K562 (cell line): Measurements from ENCODE around the gene CPNE1. TPM values are rescaled to one million over a fixed set of nuclear protein-coding genes. Genes with fewer than 3 reads are reported as not detected.
A peak's percentile ranks its signal among the peaks of the same experiment; 100 is the strongest.

Experiments
- ATAC-seq: fragments of 200-7000 bp; cut with Tn5 transposase; 3 replicates; pipeline ENCODE4 v1.9.1; 2020; ENCODE audit warnings: moderate library complexity
- BruUV-seq: library from RNA; stranded (reverse); fragments of 400-500 nt; replicated peaks from 2 replicates; lab custom pipeline; 2021; lab: Mats Ljungman, UMichigan
- CTCF ChIA-PET: fragments of 300-600 bp; formaldehyde crosslinking; extraction: SDS; loops from one replicate; lab custom pipeline; 2021; ENCODE audit warnings: low intra/inter-chr PET ratio; lab: Yijun Ruan, JAX
- POLR2A ChIA-PET: fragments of 300-600, 350-650 bp; sonication (Branson Sonifier 250); formaldehyde crosslinking; extraction: SDS; loops from one replicate; lab custom pipeline; 2021; ENCODE audit warnings: antibody characterized with exemption, inconsistent platforms; lab: Yijun Ruan, JAX
- DNase-seq, 4 experiments: peaks; one replicate each; pipeline versions ENCODE4 v3.0.0 to v3.0.0-alpha.2; 2011 to 2018; ENCODE audit warnings: low spot score in 3 of 4, mixed read lengths in 3 of 4; ENCODE audit errors: extremely low read depth in 1 of 4
- FAIRE-seq: peaks from 2 replicates; lab custom pipeline; 2011; peaks lifted over from hg19 to GRCh38; lab: Jason Lieb, UNC
- H2AFZ ChIP-seq: 2 replicates; pipeline ENCODE4 v1.6.0; 2011; ENCODE audit warnings: low read depth, low read length, control low read depth, inconsistent platforms
- H3K27ac ChIP-seq: fragments of 200-600 bp; 3 replicates; pipeline ENCODE4 v1.8.0; 2011; ENCODE audit warnings: low read depth, mild to moderate bottlenecking, control low read depth, inconsistent platforms, low read length, moderate library complexity, mixed read lengths; ENCODE audit errors: extremely low read depth
- H3K27me3 ChIP-seq, 2 experiments: fragments of 300-600 bp in 1 of 2; 2 replicates in 1 of 2; 3 replicates in 1 of 2; pipeline versions ENCODE4 v1.6.0 to v1.8.0; 2011; ENCODE audit warnings: inconsistent platforms in 2 of 2, low read length in 2 of 2, mild to moderate bottlenecking in 1 of 2, mixed read lengths in 1 of 2, moderate library complexity in 1 of 2; ENCODE audit not compliant: control insufficient read depth in 2 of 2, insufficient read depth in 2 of 2
- H3K36me3 ChIP-seq: fragments of 300-600 bp; 3 replicates; pipeline ENCODE4 v1.8.0; 2011; ENCODE audit warnings: mild to moderate bottlenecking, low read length, inconsistent platforms; ENCODE audit not compliant: control insufficient read depth, insufficient read depth
- H3K4me1 ChIP-seq, 2 experiments: fragments of 200-600 bp in 1 of 2; replicated peaks in 1 of 2; 2 replicates in 1 of 2; 3 replicates in 1 of 2; pipeline versions ENCODE4 v1.5.1 to v1.8.0; 2011; ENCODE audit warnings: inconsistent platforms in 2 of 2, low read length in 2 of 2, mild to moderate bottlenecking in 1 of 2, mixed read lengths in 1 of 2, moderate library complexity in 1 of 2; ENCODE audit not compliant: control insufficient read depth in 2 of 2, insufficient read depth in 2 of 2
- H3K4me2 ChIP-seq: 2 replicates; pipeline ENCODE4 v1.6.1; 2011; ENCODE audit warnings: low read length, control low read depth, inconsistent platforms, mixed read lengths; ENCODE audit not compliant: insufficient read depth
- H3K4me3 ChIP-seq: fragments of 200-600 bp; sonication (generic), shearing (Covaris generic); 2 replicates; pipeline ENCODE4 v1.5.1; 2016; ENCODE audit warnings: control low read depth, inconsistent platforms
- H3K79me2 ChIP-seq: fragments of 200-600 bp; 3 replicates; pipeline ENCODE4 v1.8.0; 2011; ENCODE audit warnings: low read length, inconsistent platforms; ENCODE audit not compliant: control insufficient read depth, insufficient read depth
- H3K9ac ChIP-seq, 2 experiments: 2 replicates each; pipeline versions ENCODE4 v1.6.0 to v1.6.1; 2011; ENCODE audit warnings: low read depth in 2 of 2, low read length in 2 of 2, control low read depth in 1 of 2, inconsistent platforms in 1 of 2, mild to moderate bottlenecking in 1 of 2, mixed read lengths in 1 of 2; ENCODE audit not compliant: insufficient read depth in 1 of 2
- H3K9me1 ChIP-seq: one replicate; pipeline ENCODE4 v1.6.0; 2011; ENCODE audit warnings: inconsistent platforms, mild to moderate bottlenecking, low read length, moderate library complexity; ENCODE audit not compliant: control insufficient read depth, insufficient read depth
- H3K9me3 ChIP-seq: replicated peaks from 2 replicates; pipeline ENCODE4 v1.5.1; 2011; ENCODE audit warnings: low read depth, low read length, inconsistent platforms; ENCODE audit not compliant: control insufficient read depth, insufficient read depth
- H4K20me1 ChIP-seq: replicated peaks from 2 replicates; pipeline ENCODE4 v1.6.1; 2011; ENCODE audit warnings: low read length, inconsistent platforms, mixed read lengths; ENCODE audit not compliant: control insufficient read depth, insufficient read depth
- ATF7 ChIP-seq: fragments of 450-650 bp; IDR thresholded peaks from 2 replicates; pipeline ENCODE4 v1.7.1; 2014; ENCODE audit warnings: mild to moderate bottlenecking, moderate library complexity
- BMI1 ChIP-seq: fragments of 150-350 bp; IDR thresholded peaks from 2 replicates; pipeline ENCODE4 v1.6.1; 2014; ENCODE audit warnings: low read length
- CSDE1 ChIP-seq, 2 experiments: fragments of 450-650 bp; IDR thresholded peaks; 2 replicates each; pipeline ENCODE4 v1.6.1; 2016; ENCODE audit warnings: mild to moderate bottlenecking in 1 of 2
- DMBX1 ChIP-seq: fragments of 250-450 bp; sonication (Bioruptor Pico); IDR thresholded peaks from 2 replicates; pipeline ENCODE4 v1.8.0; 2022; ENCODE audit warnings: inconsistent platforms, mild to moderate bottlenecking, moderate library complexity, borderline replicate concordance
- ERF ChIP-seq: fragments of 450-650 bp; formaldehyde crosslinking; IDR thresholded peaks from 2 replicates; pipeline ENCODE4 v1.4.0; 2020; ENCODE audit warnings: mild to moderate bottlenecking, mixed read lengths
- ESRRA ChIP-seq: fragments of 450-650 bp; IDR thresholded peaks from 2 replicates; pipeline ENCODE4 v1.6.1; 2014; ENCODE audit warnings: low read depth, mild to moderate bottlenecking, moderate library complexity, borderline replicate concordance
- NCOA1 ChIP-seq: fragments of 450-650 bp; IDR thresholded peaks from 2 replicates; pipeline ENCODE4 v1.6.1; 2016; ENCODE audit warnings: low read depth
- NCOA4 ChIP-seq: fragments of 450-650 bp; IDR thresholded peaks from 2 replicates; pipeline ENCODE4 v1.6.1; 2018; ENCODE audit warnings: mild to moderate bottlenecking; ENCODE audit not compliant: partially characterized antibody
- POLR3A ChIP-seq: IDR thresholded peaks from 2 replicates; pipeline ENCODE4 v1.6.1; 2011; ENCODE audit warnings: borderline replicate concordance, mild to moderate bottlenecking, moderate library complexity; ENCODE audit not compliant: insufficient read length, insufficient read depth; ENCODE audit errors: extremely low read depth
- PRMT5 ChIP-seq: sonication (generic); formaldehyde crosslinking; IDR thresholded peaks from 2 replicates; pipeline ENCODE4 v1.5.0; 2020; ENCODE audit warnings: missing genetic modification reagents
- RB1 ChIP-seq: fragments of 450-650 bp; IDR thresholded peaks from 2 replicates; pipeline ENCODE4 v1.6.1; 2017; ENCODE audit warnings: low read depth, mild to moderate bottlenecking
- RBM15 ChIP-seq: fragments of 200-400 bp; formaldehyde crosslinking; IDR thresholded peaks from 2 replicates; pipeline ENCODE4 v1.6.1; 2018; ENCODE audit warnings: mild to moderate bottlenecking, low read length, moderate library complexity; ENCODE audit not compliant: insufficient read depth
- RUNX1 ChIP-seq: sonication (generic); IDR thresholded peaks from 2 replicates; pipeline ENCODE4 v1.6.1; 2016; ENCODE audit warnings: antibody characterized with exemption, low read depth
- SRSF3 ChIP-seq: fragments of 200-400 bp; formaldehyde crosslinking; IDR thresholded peaks from 2 replicates; pipeline ENCODE4 v1.6.1; 2016; ENCODE audit warnings: mild to moderate bottlenecking, low read length, moderate library complexity; ENCODE audit not compliant: insufficient read depth
- ZNF589 ChIP-seq: fragments of 200-800 bp; sonication (Bioruptor generic); IDR thresholded peaks from 2 replicates; pipeline ENCODE4 v1.6.1; 2016; ENCODE audit warnings: low read depth, missing genetic modification characterization, missing compliant biosample characterization
- WGBS: fragments of 100-300 bp; shearing (Covaris generic); methylation state at CpG from one replicate; pipeline ENCODE4 v1.1.6; 2016; ENCODE audit warnings: low coverage, mixed read lengths; ENCODE audit not compliant: insufficient coverage; ENCODE audit errors: missing lambda C conversion rate; 5-methylcytosine and 5-hydroxymethylcytosine counted together
- in situ Hi-C: fragments of 300-500 bp; cut with MboI; formaldehyde crosslinking; loops from 4 replicates; pipeline ENCODE4 v1.15.0; 2018; ENCODE audit warnings: inconsistent platforms, mixed read lengths
- intact Hi-C: fragments of 100-400 bp; cut with micrococcal nuclease; formaldehyde crosslinking; loops from 2 replicates; pipeline ENCODE4 v1.14.2; 2022
- polyA plus RNA-seq, 8 experiments: library from polyadenylated mRNA; depleted of rRNA in 4 of 8; stranded (reverse) in 5 of 8; unstranded in 3 of 8; fragments of >200 nt; fragmentation: Nextera tagmentation in 2 of 8; fragmentation: Illumina TruSeq in 1 of 8; extraction: Ambion mirVana in 2 of 8; extraction: Trizol in 1 of 8; gene quantifications; 2 replicates each; pipeline versions ENCODE4 v1.2.1 to v1.2.3, GENCODE V29; 2011 to 2014; ENCODE audit warnings: inconsistent platforms in 1 of 8, missing spikeins in 1 of 8
- total RNA-seq, 7 experiments: library from RNA; depleted of rRNA in 6 of 7; stranded (reverse); fragments of >200 nt in 6 of 7; fragmentation: Illumina TruSeq in 2 of 7; extraction: Trizol in 2 of 7; gene quantifications; 2 replicates each; pipeline versions ENCODE4 v1.2.1 to v1.2.3, GENCODE V29; 2011 to 2021; ENCODE audit warnings: low replicate concordance in 1 of 7
- TF ChIP-seq, protein P1 (sequence below): sonication (generic); formaldehyde crosslinking; IDR thresholded peaks from 2 replicates; pipeline ENCODE4 v1.8.0; 2022; ENCODE audit warnings: mild to moderate bottlenecking, missing genetic modification reagents
- TF ChIP-seq, protein P2 (sequence below): sonication (generic); formaldehyde crosslinking; IDR thresholded peaks from 2 replicates; pipeline ENCODE4 v1.8.1; 2023; ENCODE audit warnings: mild to moderate bottlenecking, missing genetic modification reagents, moderate library complexity

CPNE1 gene
- total and polyA plus RNA-seq, 9 of the 15 experiments (the other 6 are each of a cell fraction or from before 2014, with no cell fraction given): 42.1 to 102 (median 56.0) TPM

DNA sequence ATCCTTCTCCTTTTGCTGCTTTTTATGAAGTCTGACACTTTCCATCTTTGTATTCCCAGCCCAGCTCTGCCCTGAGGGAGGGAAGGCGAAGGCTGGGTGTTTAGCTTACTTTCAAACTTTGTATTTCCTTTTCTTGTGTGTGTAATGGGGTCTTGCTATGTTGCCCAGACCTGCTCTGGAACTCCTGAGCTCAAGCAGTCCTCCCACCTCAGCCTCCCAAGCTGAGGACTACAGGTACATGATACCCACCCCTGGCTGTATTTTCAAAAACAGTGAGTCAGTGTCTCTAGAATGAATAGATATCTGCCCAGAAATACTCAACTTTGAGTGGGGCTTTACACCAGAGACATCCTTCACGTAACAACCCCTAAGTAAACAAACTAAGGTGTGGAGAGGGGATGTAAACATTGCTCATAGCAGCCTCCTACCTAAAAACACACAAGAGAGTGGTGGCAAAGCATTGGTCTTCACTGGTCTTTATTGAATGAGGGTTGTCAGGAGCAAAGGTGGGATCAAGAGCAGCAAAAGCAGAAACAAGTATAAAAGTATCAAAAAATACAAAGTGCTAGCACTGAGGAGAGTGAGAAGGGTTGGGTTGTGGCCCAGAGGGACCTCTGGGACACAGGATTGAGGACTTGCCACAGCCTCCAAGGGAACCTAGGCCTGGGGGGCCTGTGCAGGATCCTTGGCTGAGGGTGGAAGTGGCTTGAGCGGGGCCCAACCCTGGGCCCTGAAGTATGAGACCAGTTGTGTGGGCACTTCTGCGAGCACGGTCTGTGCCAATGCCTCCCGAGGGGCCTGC, 38.9 kb downstream of the CPNE1 start (continued):
- TF ChIP-seq, protein P1, sequence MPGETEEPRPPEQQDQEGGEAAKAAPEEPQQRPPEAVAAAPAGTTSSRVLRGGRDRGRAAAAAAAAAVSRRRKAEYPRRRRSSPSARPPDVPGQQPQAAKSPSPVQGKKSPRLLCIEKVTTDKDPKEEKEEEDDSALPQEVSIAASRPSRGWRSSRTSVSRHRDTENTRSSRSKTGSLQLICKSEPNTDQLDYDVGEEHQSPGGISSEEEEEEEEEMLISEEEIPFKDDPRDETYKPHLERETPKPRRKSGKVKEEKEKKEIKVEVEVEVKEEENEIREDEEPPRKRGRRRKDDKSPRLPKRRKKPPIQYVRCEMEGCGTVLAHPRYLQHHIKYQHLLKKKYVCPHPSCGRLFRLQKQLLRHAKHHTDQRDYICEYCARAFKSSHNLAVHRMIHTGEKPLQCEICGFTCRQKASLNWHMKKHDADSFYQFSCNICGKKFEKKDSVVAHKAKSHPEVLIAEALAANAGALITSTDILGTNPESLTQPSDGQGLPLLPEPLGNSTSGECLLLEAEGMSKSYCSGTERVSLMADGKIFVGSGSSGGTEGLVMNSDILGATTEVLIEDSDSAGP: no peak
- TF ChIP-seq CSDE1 (IDR thresholded peaks at IDR 0.05): no peak

DNA sequence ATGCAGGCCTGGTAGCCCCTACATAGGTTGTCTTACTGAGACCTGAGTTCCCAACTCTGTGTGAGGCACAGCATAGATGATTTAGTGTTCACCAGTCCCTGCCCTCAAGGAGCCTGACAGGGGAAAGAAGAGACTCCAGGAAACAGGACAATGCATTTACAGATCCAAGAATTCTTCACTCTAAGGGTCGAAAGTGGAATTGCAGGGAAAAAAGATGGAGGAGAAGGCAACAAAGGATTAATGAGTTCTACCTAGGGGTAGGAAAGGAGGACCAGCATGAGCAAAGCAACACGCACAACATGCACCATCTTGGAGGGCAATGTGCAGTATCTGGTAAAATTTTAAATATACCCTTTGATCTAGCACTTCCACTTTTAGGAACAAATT, 43.1 kb downstream of the CPNE1 start:
- H3K27ac ChIP-seq: no peak overlapping the region
- in situ Hi-C loops: no loop called here
- WGBS: 74% methylated on average over 2 of the region's 2 CpGs
- ATAC-seq (no peak), FAIRE-seq (peak; percentile 67), DNase-seq (no peak)
- no TSS peak for BruUV-seq
- H3K4me1 ChIP-seq: peaks cover 7 to 30% of the 10 kb centered on the region in 2 experiments; a peak in 4 of 5 replicates
- H4K20me1 ChIP-seq: no peaks in the 10 kb centered on the region
- no peaks in the 10 kb centered on the region for H3K27me3 ChIP-seq
- H3K4me2 ChIP-seq: no peak overlapping the region
- H3K36me3 ChIP-seq: peaks cover 18% of the 10 kb centered on the region; the same call in 2 of the 3 replicates
- no peaks in the 10 kb centered on the region for H3K9me1 ChIP-seq
- no peak overlapping the region for H3K4me3 ChIP-seq
- no peak overlapping the region for H2AFZ ChIP-seq
- 0 out of 3 replicates have a peak, but pooled peaks cover 4% of the 10 kb centered on the region for H3K79me2 ChIP-seq
- intact Hi-C loops: no loop called here
- CTCF ChIA-PET: no interaction called here
- POLR2A ChIA-PET: interaction anchor here (0.6 to 0.8 kb wide), 2 partner anchors 10 to 40 kb away, joined by 3 read pairs; no protein-coding TSS in a partner anchor
- no peak overlapping the region; a peak in 1 of 4 replicates for H3K9ac ChIP-seq
- H3K9me3 ChIP-seq: no peaks in the 10 kb centered on the region
- TF ChIP-seq, protein P2, sequence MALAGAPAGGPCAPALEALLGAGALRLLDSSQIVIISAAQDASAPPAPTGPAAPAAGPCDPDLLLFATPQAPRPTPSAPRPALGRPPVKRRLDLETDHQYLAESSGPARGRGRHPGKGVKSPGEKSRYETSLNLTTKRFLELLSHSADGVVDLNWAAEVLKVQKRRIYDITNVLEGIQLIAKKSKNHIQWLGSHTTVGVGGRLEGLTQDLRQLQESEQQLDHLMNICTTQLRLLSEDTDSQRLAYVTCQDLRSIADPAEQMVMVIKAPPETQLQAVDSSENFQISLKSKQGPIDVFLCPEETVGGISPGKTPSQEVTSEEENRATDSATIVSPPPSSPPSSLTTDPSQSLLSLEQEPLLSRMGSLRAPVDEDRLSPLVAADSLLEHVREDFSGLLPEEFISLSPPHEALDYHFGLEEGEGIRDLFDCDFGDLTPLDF: no peak
- TF ChIP-seq BMI1: no peak
- TF ChIP-seq ESRRA: no peak
- TF ChIP-seq RB1: no peak
- TF ChIP-seq PRMT5 (CRISPR knock-in tag): no peak
- no peak for TF ChIP-seq ERF (CRISPR knock-in tag)
- TF ChIP-seq NCOA1: no peak
- TF ChIP-seq RUNX1: no peak
- no peak for TF ChIP-seq RBM15
- no peak for TF ChIP-seq POLR3A
- TF ChIP-seq SRSF3: no peak
- no peak for TF ChIP-seq NCOA4
- no peak for TF ChIP-seq DMBX1
- no peak for TF ChIP-seq ZNF589 (CRISPR knock-in tag)
- TF ChIP-seq ATF7: no peak
